DMS 273 (cell line): ENCODE results near the gene ACOT9.
A peak's percentile ranks its signal among the peaks of the same experiment; 100 is the strongest.
"Not testable (repeated sequence)": the region's sequence is repeated elsewhere in the genome, so short reads cannot be mapped to it uniquely, and the experiment has no call there.

Source experiments
- DNase-seq: peaks from one replicate; lab custom pipeline; 2025; ENCODE audit not compliant: unreplicated experiment; lab: John Stamatoyannopoulos, UW

ACOT9 gene, protein sequence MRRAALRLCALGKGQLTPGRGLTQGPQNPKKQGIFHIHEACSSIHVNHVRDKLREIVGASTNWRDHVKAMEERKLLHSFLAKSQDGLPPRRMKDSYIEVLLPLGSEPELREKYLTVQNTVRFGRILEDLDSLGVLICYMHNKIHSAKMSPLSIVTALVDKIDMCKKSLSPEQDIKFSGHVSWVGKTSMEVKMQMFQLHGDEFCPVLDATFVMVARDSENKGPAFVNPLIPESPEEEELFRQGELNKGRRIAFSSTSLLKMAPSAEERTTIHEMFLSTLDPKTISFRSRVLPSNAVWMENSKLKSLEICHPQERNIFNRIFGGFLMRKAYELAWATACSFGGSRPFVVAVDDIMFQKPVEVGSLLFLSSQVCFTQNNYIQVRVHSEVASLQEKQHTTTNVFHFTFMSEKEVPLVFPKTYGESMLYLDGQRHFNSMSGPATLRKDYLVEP

DNA sequence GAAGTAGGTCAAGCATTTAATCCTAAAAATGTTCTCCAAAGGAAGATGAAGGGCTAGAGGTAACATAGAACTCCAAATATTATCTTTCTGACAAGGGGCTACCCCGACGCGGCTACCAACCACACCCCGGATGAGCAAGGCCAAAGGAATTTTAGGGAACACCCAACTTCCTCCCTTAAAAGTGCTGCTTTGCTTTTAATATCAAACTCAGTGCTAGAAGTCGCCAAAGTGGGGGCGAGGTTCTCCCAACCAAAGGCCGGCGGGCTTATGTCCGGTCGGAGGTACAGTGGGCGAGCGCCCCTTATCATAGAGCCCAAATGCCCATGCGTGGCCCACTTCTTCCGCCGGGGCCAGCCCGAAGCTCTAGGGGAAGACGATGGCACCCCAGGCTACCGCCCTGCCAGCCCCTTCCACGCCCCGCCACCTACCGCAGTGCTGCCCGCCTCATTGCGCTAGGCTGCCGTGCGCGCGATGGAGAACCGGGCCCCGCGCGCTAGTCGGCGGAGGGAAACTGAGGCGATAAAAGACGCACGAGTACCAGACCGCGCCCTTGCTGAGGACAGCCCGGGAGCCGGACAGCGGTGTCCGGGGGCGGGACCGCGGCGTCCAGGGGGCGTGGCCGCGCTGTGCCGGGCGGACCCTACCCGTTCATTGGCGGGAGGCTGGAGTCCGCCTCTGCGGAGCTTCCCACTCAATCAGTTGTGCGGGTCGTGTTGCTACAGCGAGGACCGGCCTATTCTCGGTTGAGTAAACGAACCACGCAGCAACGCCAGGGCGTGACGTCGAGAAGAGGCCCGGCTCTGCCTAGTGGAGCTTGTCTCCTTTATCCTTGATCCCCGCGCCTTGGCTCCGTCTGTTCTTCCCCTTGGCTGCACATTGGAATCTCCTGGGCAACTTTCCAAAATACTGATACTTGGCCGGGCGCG, at the start of gene ACOT9:
TSS of gene ACOT9 (minus strand) at position 580 of the 926 bp plus-strand sequence. CDS start at position 448, 132 bp downstream.
- peak; percentile 97 for DNase-seq

DNA sequence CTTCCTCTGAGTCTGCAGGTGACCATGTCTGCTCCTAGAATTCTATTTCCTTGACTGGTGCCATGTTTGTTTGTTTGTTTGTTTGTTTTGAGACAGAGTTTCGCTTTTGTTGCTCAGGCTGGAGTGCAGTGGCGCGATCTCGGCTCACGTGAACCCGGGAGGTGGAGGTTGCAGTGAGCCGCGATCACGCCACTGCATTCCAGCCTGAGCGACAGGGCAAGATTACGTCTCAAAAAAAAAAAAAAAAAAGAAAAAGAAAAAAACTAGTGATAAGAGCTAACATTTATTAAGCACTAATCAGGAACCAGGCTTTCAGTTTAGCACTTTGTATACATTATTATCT, 47.0 kb upstream of the ACOT9 start:
- DNase-seq = no peak

DNA sequence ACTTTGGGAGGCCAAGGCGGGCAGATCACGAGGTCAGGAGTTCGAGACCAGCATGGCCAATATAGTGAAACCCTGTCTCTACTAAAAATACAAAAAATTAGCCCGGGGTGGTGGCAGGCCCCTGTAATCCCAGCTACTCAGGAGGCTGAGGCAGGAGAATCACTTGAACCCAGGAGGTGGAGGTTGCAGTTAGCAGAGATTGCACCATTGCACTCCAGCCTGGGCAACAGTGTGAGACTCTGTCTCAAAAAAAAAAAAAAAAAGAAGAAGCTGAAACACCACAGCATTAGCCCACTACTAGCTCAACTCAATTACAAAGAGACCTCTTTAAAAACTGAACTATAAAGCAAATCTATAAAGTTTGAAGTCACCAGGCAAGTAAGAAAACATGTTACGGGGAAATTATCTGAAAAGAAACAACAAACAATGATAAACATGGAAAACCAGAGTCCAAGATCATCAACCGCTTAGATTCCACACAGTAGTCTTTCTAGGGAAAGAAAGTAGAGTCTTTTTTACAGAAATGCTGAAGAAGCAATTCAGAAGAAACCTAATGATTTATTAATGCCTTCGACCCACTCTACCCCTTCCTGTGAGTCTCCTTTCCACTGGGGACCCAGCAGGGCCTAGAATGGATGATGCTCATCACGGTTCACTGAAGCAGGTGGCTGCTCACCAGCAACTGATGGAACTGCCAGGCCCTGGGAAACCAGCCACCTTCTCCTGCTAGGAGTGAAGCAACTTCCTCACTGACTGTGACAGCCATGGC, 46.5 kb upstream of the ACOT9 start:
- DNase-seq = no peak

DNA sequence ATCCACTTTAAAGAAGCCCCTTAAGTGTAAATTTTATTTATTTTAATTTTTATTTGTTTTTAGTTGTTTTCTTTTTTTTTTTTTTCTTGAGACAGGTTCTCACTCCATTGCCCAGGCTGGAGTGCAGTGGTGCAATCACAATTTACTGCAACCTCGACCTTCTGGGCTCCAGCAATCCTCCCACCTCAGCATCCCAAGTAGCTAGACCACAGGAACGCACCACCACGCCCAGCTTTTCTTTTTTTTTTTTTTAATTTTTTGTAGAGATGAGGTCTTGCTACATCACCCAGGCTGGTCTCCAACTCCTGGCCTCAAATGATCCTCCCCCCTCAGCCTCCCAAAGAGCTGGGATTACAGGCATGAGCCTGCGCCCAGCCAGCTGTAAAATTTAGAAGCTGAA, 45.9 kb upstream of the ACOT9 start:
- no peak for DNase-seq

DNA sequence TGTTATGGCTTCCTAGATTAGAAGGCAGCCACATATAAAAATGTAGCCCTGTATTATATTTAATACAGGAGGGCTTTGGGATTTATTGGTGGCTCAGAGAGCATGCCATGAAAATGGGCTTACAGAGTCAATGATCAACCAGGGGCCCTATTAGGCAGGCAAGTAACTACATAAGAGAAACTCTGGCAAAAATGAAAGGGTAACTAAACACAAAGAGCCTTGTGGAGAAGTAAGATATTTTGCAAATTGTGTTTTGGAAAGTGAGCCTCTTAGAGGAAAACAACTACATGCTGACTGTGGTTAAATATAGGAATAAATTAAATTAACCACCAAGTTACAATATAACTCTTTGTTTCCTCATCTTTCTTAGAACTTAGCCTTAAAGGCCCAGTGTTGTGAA, 45.4 kb upstream of the ACOT9 start:
- no peak for DNase-seq

DNA sequence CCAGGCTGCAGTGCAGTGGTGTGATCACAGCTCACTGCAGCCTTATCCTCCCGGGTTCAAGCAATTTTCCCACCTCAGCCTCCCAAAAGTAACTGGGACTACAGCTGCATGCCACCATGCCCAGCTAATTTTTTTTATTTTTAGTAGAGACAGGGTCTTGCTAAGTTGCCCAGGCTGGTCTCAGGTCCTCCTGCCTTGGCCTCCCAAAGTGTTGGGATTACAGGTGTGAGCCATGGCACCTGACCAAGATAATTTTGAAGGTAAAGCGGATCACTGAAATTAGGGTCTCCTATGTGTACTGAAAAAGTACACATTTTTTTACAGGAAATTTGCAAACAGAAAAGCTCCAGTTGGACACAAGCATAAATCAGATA, 44.7 kb upstream of the ACOT9 start:
- no peak for DNase-seq

DNA sequence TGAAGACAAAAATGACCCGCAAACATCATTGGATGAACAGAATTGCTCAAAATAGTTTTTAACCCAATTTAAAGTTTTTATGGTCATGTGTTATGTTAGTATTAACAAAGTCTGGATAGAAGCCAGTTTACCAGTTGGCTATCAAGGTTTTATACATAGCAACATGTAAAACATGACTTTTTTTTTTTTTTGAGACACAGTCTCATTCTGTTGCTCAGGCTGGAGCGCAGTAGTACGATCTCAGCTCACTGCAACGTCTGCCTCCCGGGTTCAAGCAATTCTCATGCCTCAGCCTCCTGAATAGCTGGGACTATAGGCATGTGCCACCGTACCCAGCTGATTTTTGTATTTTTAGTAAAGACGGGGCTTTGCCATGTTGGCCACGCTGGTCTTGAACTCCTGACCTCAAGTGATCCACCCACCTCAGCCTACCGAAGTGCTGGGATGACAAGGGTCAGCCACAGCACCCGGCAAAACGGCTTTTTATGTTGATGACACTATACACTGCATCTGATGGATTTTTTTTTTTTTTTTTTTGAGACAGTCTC, 43.3 kb upstream of the ACOT9 start:
- DNase-seq = no peak

DNA sequence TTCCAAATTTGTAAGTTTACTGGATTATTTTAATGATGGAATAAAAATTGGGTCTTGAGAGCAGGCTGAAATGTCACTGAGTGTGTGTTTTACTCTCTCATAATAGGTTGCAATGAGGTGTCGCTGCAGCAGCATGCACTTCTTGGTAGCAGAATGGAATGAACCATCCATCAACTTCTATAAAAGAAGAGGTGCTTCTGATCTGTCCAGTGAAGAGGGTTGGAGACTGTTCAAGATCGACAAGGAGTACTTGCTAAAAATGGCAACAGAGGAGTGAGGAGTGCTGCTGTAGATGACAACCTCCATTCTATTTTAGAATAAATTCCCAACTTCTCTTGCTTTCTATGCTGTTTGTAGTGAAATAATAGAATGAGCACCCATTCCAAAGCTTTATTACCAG, 42.5 kb upstream of the ACOT9 start:
- no peak for DNase-seq

DNA sequence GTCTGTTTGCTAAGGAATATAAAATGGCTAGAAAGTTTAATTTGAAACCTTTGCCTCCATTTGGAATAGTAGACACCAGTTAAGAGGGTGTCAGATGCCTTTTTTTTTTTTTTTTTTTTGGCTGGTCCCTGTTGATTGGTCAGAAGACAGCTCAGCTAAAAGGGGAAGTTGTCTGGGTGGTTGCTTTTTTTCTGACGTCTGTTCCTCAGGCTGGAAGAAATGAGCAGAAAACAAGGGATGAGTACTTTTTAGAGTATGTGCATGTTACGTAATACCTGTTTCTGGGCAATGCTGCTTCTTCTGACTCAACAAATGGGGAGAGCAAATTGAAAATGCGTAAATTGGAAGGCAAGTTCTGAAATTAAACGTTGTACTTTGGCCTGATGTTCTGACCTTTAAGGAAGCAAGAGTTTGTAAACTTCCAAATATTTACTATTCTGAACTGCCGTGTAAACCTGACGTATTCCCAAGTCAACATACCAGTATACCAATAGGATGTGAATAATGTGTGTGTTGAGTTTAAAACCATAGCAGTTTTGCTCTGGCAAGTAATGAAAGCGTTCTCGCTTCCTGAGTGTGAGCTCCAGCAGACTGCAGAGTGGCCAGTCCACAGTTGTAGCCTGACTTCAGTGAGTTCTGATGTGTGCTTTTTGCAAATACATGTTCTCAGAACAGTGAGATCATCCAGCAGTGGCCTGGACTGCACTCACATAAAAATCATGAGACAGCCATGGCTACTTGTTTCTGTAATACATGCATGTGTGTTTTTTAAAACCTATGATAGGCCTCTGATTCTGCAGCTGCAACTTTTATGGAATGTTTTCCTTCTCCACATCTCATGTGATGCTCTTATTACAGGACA, 41.6 kb upstream of the ACOT9 start:
- no peak for DNase-seq

DNA sequence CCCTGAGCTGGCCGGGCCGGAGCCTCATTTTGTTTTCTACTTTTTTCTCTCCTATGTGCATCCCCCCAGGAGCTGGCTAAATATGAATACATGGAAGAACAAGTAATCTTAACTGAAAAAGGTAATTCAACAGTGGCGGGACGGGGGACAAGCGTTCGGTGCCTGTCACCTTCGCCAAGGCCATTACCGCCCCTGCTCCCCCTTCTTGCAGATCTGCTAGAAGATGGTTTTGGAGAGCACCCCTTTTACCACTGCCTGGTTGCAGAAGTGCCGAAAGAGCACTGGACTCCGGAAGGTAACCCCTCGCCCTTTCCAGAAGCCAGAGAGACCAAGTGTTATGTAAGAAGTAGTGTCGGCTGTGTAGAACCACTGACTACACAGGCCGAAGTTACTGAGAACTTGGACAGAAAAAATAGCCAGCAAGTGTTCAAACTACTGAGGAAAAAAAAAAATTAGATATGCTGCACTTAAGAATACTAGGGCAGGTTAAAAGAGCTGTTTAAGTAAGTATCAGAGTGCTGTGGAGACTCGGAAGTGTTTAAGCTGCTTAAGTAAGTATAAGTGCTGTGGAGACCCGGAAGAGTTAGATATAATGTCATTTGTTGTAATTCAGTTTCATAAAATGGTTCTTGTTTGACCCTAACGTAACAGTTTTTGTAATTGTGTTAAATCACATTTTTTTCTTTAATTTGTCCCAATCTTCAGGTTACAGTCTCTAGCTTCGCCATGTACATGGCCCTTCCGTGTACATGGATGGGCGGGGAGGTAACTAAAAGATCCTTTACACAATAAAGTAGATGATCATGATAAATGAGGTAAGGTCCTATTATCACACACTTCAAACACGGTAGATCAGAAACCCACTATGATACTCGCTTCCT, 40.8 kb upstream of the ACOT9 start:
- no peak for DNase-seq

DNA sequence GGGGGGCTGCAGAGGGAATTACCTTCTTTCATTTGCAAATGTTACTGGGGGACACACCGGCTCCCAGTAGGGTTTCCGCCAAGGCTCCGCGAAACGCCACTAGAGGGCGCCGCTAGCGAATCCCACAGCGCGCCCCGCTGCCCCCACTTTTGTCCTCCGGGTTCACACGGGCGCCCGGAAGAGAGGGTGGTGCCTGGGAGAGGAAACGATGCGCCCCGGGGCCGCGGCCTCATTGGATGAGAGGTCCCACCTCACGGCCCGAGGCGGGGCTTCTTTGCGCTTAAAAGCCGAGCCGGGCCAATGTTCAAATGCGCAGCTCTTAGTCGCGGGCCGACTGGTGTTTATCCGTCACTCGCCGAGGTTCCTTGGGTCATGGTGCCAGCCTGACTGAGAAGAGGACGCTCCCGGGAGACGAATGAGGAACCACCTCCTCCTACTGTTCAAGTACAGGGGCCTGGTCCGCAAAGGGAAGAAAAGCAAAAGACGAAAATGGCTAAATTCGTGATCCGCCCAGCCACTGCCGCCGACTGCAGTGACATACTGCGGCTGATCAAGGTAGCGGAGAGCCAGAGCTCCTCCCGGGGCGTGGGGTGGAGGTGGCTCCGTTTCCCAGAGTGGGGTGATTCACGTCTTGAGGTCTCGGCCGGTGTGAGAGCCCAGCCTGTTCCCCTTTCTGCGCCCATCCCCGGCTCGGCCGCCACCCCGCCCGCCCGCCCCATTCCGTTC, 40.0 kb upstream of the ACOT9 start, which contains the start of gene SAT1:
TSS of gene SAT1 (plus strand) at position 311 of the 726 bp plus-strand sequence. CDS start at position 490, 179 bp downstream.
- DNase-seq = peak; percentile 98

DNA sequence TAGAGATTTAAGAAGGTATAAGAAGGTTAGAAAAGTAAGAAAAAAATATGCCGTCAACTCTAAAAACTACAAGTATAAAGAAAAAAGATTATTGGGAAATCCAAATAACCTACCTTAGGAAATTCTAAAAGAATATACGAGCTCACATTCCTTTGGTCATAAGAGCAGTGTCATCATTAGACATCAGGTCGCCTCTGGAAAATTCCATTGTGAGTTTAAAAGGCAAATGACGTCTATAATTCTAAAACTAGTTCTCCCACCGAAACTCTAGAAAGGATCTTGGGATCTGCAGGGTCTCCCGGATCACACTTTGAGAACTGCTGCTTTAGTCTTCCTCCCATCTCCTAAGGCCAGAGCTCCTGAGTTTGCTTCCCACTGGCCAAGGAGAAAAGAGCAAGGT, 39.4 kb upstream of the ACOT9 start:
- DNase-seq = no peak

DNA sequence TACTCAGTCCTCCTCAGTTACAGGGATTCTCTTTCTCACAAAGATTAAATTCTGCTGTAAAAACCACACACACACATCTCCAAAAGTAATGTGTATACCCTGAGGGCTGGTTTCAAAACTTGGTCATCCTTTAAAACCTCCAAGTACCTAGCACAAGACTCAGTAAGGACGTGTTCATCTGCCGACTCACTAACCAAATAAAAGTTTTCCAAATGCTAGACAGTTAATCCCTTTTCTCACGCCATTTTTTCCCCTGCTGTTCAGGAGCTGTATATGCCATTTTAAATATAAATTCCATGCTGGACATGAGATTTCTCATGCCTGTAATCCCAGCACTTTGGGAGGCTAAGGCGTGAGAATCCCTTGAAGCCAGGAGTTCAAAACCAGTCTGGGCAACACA, 35.9 kb upstream of the ACOT9 start:
- DNase-seq = peak; percentile 20

DNA sequence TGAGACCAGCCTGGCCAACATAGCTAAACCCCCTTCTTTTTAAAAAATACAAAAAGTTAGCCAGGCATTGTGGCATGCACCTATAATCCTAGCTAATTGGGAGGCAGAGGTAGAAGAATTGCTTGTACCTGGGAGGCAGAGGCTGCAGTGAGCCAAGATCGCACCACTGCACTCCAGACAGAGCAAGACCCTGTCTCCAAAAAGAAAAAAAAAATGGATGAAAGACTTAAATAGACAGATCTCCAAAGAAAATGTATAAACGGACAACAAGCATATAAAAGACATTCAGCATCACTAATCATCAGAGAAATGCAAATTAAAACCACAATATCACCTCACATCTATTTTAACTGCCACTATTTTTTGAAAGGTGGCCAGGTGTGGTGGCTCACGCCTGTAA, 33.3 kb upstream of the ACOT9 start:
- no peak for DNase-seq

DNA sequence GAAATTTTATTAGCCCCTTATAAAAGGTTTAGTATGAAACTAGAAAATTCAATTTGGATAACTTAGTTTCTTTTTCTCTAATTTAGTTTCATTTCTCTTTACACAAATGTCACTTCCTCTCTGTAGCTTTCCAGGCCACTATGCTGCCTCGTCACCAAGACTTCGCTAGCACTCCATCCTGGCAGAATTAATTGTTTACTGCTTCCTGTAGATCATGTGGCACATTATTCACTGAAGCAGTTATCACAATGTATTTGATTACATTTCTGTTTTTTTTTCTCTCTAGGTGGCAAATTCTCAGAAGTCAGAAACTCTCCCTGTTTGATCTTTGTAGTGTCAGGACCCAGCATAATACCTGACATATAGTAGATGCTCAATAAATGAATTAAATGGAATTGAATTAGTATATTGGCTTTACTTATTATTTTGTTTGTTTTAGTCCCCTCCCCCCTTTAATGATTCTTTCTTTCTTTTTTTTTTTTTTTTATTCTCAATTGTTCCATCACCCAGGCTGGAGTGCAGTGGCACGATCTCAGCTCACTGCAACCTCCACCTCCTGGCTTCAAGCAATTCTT, 30.6 kb upstream of the ACOT9 start:
- DNase-seq = no peak

DNA sequence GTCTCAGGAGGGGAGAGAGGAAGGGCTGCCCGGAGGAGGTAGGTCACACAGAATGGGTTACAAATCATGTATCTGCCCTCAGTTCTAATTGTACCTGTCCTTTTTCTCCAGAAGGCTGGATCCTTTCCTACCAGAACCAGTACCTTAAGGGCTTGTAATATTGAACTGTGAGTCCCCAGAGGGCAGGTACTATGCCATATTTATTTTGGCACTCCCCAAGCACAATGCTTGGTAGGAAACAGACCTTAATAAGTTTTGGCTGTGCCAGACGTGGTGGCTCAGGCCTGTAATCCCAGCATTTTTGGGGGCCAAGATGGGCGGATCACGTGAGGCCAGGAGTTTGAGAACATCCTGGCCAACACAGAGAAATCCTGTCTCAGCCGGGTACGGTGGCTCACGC, 28.0 kb upstream of the ACOT9 start:
- not testable (repeated sequence) for DNase-seq

DNA sequence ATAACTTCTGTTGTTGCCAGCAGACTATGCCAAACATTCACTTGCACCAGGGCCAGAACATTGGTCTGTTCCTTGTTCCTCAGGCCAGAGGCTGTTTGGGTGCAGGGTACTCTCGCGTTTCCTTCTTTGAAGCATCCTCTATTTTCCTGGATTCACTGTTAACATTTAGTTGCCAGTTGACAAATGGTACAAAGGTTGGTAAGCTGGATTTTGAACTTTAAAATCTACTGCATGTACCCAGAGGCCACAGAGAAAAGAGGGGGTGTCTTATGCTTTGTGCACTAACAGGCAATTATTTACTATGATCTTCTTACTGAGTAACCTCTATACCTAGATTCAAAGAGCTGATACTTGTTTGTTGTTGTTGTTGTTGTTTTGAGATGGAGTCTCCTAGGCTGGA, 27.1 kb upstream of the ACOT9 start:
- DNase-seq = no peak
